GM12891 (cell line): ENCODE measurements around the gene ZNF469.

Experiments used
- POLR2A ChIP-seq: IDR thresholded peaks from 2 replicates; pipeline ENCODE4 v1.6.1; 2011; ENCODE audit warnings: low read depth, low read length, control low read depth
- TAF1 ChIP-seq: IDR thresholded peaks from 2 replicates; pipeline ENCODE4 v1.6.1; 2011; ENCODE audit warnings: low read depth, low read length, control low read depth

DNA sequence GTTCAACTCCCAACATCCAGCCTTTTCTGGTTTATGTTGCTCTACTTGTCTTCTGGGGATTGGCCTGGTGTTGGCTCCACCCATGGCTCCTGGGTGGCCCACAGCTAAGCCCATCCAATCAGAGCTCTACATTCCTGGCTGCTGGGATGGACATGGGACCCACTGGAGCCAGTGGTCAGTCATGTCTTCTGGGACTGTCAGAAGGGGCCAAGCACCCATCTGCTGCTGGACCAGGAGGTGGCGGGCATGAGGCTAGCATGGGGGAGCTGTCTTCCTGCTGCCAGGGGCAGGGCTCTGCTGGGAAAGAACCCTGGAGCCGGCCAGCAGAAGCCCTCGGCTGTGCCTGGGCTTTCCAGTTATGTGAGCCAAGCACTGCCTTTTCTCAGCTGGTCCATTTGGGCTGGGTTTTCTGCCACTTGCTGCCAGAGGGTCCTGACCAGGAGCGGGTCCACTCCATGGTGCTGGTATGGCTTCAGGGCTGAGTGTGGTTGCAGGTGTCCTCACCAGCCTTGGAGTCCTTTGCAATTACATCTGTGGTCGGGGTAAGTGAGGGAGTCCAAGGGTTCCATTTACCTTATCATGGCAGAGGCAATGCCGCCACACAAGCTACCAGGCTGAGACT, 17.4 kb upstream of the ZNF469 start:
- no peak for TF ChIP-seq TAF1
- TF ChIP-seq POLR2A: no peak
